Stomach (tissue), 9 donors: ENCODE measurements around the gene SLC22A17. TPM values are rescaled to one million over a fixed set of nuclear protein-coding genes. Genes with fewer than 3 reads are reported as not detected.

Experiments used
- DNase-seq, 2 donors: peaks; one replicate each; pipeline versions ENCODE4 v3.0.0 to v3.0.0-alpha.2; 2013 to 2019
- H3K27ac ChIP-seq, 5 donors: fragments of 200-600 bp in 4 of 5; sonication (generic) in 4 of 5; one replicate each; pipeline ENCODE4 v1.5.1; 2013 to 2019; ENCODE audit warnings: mild to moderate bottlenecking in 1 of 5, moderate library complexity in 1 of 5
- H3K27me3 ChIP-seq, 3 donors: fragments of 200-600 bp; sonication (generic); one replicate each; pipeline ENCODE4 v1.5.1; 2017 to 2019; ENCODE audit warnings: mixed run types in 1 of 3
- H3K36me3 ChIP-seq, 4 donors: fragments of 200-600 bp; sonication (generic); 1 replicate in 3 of 4; 2 replicates in 1 of 4; pipeline ENCODE4 v1.5.1; 2016 to 2019
- H3K4me1 ChIP-seq, 4 donors: fragments of 200-600 bp; sonication (generic); one replicate each; pipeline ENCODE4 v1.5.1; 2016 to 2019
- H3K4me3 ChIP-seq, 4 donors: fragments of 200-600 bp; sonication (generic) in 3 of 4; one replicate each; pipeline ENCODE4 v1.5.1; 2016 to 2019; ENCODE audit warnings: mild to moderate bottlenecking in 1 of 4
- H3K9me3 ChIP-seq, 4 donors: fragments of 200-600 bp; sonication (generic); one replicate each; pipeline ENCODE4 v1.5.1; 2016 to 2019
- EP300 ChIP-seq: sonication (generic); formaldehyde crosslinking; IDR thresholded peaks from one replicate; pipeline ENCODE4 v1.6.1; 2017; ENCODE audit warnings: antibody characterized with exemption
- POLR2A ChIP-seq, 4 donors: fragments of 450-650 bp; IDR thresholded peaks; one replicate each; pipeline ENCODE4 v1.6.1; 2016; ENCODE audit warnings: antibody characterized with exemption in 4 of 4, control low read depth in 2 of 4, mild to moderate bottlenecking in 1 of 4, moderate library complexity in 1 of 4
- POLR2AphosphoS5 ChIP-seq, 3 donors: sonication (generic); formaldehyde crosslinking; IDR thresholded peaks; one replicate each; pipeline ENCODE4 v1.6.1; 2016; ENCODE audit warnings: antibody characterized with exemption in 3 of 3
- WGBS, 5 donors: extraction: QIAGEN DNeasy Blood & Tissue Kit in 3 of 5; methylation state at CpG; one replicate each; pipeline versions ENCODE4 v1.1.5 to v1.1.7; 2013 to 2018; 5-methylcytosine and 5-hydroxymethylcytosine counted together
- intact Hi-C: fragments of 100-400 bp; cut with DNase I; formaldehyde crosslinking; loops from one replicate; pipeline ENCODE4 v1.15.1; 2023; ENCODE audit warnings: low total_unique reads
- polyA plus RNA-seq, 3 donors: library from polyadenylated mRNA; stranded (reverse); fragments of 200-250 nt; gene quantifications; one replicate each; pipeline ENCODE4 v1.2.3, GENCODE V29; 2013
- total RNA-seq, 5 donors: library from RNA; depleted of rRNA; stranded (reverse); fragments of >200 nt; gene quantifications; one replicate each; pipeline versions ENCODE4 v1.1.0 to v1.2.3, GENCODE V29; 2014 to 2016
- TF ChIP-seq, protein P1 (sequence below), 7 experiments: fragments of 450-650 bp in 4 of 7; fragments of 200-600 bp in 3 of 7; sonication (generic) in 3 of 7; IDR thresholded peaks; one replicate each; pipeline ENCODE4 v1.5.1; 2016 to 2019; ENCODE audit warnings: antibody characterized with exemption in 7 of 7, control low read depth in 2 of 7, mild to moderate bottlenecking in 1 of 7
- donor health status: healthy with polysubstance abuse.
- donor health status: Bipolar disorder and iron deficiency.
- donor health status: healthy.

Gene SLC22A17
- total and polyA plus RNA-seq, 8 donors: 7.0 to 33.3 (median 17.2) TPM

- no peak for TF ChIP-seq POLR2A (IDR thresholded peaks at IDR 0.05)
- TF ChIP-seq, protein P1, sequence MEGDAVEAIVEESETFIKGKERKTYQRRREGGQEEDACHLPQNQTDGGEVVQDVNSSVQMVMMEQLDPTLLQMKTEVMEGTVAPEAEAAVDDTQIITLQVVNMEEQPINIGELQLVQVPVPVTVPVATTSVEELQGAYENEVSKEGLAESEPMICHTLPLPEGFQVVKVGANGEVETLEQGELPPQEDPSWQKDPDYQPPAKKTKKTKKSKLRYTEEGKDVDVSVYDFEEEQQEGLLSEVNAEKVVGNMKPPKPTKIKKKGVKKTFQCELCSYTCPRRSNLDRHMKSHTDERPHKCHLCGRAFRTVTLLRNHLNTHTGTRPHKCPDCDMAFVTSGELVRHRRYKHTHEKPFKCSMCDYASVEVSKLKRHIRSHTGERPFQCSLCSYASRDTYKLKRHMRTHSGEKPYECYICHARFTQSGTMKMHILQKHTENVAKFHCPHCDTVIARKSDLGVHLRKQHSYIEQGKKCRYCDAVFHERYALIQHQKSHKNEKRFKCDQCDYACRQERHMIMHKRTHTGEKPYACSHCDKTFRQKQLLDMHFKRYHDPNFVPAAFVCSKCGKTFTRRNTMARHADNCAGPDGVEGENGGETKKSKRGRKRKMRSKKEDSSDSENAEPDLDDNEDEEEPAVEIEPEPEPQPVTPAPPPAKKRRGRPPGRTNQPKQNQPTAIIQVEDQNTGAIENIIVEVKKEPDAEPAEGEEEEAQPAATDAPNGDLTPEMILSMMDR (IDR thresholded peaks at IDR 0.05): no peak
- no peak for TF ChIP-seq EP300
- no peak for TF ChIP-seq POLR2AphosphoS5 (IDR thresholded peaks at IDR 0.05)
- no peak for DNase-seq
- Histone ChIP-seq H3K4me3 (no peak overlapping the region), H3K4me1 (peaks cover 9 to 21% (median 18%) of the 10 kb centered on the region in 4 donors), H3K36me3 (peaks cover 0 to 15% (median 3%) of the 10 kb centered on the region in 4 donors), H3K27ac (no peak overlapping the region), H3K27me3 (peaks cover 0 to 26% (median 20%) of the 10 kb centered on the region in 3 donors), H3K9me3 (no peaks in the 10 kb centered on the region)
- intact Hi-C loops: no loop called here
- WGBS, 5 donors: 89 to 91% (median 90%) methylated on average over 8 of the region's 8 CpGs
These were observed 3.4 kb downstream of the SLC22A17 start for GRCh38 chr14:23349156-23349845.

DNA sequence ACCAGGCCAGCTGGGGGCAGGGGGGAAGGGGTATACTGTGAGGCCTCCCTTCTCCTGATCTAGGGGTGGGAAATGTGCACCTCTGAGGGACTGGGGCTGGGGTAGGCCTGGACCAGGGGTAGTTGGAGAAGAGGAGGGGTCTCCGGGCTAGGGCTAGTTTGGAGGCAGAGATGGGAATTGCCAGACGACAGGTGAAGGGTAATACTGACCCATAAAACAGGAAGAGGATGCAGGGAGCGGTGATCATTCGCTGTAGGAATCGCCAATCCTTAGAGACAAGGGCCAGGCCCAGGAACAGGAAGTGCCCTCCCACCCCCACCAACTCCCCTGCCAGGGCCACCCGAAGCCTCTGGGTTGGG, 4.4 kb downstream of the SLC22A17 start:
- intact Hi-C loops: no loop called here
- 86 to 93% (median 88%) methylated on average over 6 of the region's 6 CpGs for WGBS, 5 donors
- H3K9me3 ChIP-seq: no peaks in the 10 kb centered on the region

DNA sequence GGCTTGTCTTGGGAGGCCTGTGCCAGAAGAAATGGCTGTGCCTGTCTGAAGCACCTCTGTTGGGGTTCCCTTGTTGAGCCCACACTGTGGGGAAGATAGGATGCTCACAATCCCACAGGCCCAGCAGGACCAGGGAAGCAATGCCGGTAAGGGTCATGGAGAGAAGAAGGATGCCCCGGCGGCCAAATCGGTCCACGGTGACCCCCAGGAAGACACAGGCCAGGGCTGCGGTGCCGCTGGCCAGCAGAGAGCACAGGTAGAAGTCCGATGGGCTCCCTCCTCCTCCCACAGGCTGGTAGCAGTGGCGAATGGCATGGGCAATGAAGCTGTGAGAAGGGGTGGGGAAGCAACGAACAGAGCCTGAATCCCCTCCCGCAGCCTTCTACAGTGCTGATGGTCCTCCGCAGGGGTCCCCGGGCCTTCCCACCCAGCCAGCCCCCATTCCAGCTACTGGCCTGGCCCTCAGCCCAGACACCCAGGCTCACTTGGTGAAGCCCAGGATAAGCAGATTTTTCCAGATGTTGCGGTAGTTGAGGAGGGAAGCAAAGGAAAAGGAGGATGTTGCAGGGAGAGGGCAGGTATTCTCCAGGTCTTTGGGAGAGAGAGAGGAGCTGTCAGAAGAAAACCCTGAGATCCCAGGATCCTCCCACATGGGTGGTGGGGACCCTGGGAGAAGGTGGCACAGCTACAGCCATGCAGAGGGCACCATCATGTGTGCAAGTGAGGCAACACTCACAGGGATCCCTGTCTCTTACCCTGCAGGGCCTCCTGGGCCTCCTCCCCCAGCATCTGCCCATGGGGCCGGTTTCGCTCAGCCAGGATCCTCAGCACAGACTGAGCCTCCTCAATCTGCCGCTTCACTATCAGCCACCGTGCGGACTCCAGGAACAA, 5.0 kb downstream of the SLC22A17 start:
- WGBS, 5 donors: 92 to 93% (median 92%) methylated on average over 19 of the region's 19 CpGs
- no peak for TF ChIP-seq POLR2AphosphoS5 (IDR thresholded peaks at IDR 0.05)
- TF ChIP-seq POLR2A (IDR thresholded peaks at IDR 0.05): no peak
- TF ChIP-seq EP300: no peak
- TF ChIP-seq, protein P1 (IDR thresholded peaks at IDR 0.05): no peak

More for the DNA sequence above, 4.4 kb downstream of the SLC22A17 start:
- Histone ChIP-seq H3K4me1 (peaks cover 9 to 19% (median 17%) of the 10 kb centered on the region in 4 donors), H3K4me3 (no peak overlapping the region), H3K36me3 (peaks cover 0 to 15% (median 3%) of the 10 kb centered on the region in 4 donors), H3K27me3 (peaks cover 0 to 18% (median 18%) of the 10 kb centered on the region in 3 donors), H3K27ac (no peak overlapping the region)
- TF ChIP-seq, protein P1 (IDR thresholded peaks at IDR 0.05): no peak
- TF ChIP-seq EP300: no peak
- no peak for TF ChIP-seq POLR2A (IDR thresholded peaks at IDR 0.05)
- TF ChIP-seq POLR2AphosphoS5 (IDR thresholded peaks at IDR 0.05): no peak
- DNase-seq: no peak

GRCh38 chr14:23346693-23347405, 5.8 kb downstream of the SLC22A17 start:
- Histone ChIP-seq H3K4me3 (no peak overlapping the region), H3K36me3 (peaks cover 0 to 15% (median 3%) of the 10 kb centered on the region in 4 donors), H3K4me1 (peaks cover 3 to 4% (median 4%) of the 10 kb centered on the region in 4 donors), H3K27ac (no peak overlapping the region), H3K9me3 (no peaks in the 10 kb centered on the region), H3K27me3 (peaks cover 0 to 5% (median 4%) of the 10 kb centered on the region in 3 donors)
- no peak for TF ChIP-seq POLR2AphosphoS5 (IDR thresholded peaks at IDR 0.05)
- TF ChIP-seq POLR2A (IDR thresholded peaks at IDR 0.05): no peak
- no peak for TF ChIP-seq EP300
- TF ChIP-seq, protein P1 (IDR thresholded peaks at IDR 0.05): no peak
- 72 to 86% (median 76%) methylated on average over 13 to 27 of the region's 27 CpGs for WGBS, 5 donors
- intact Hi-C loops: no loop called here
- no peak for DNase-seq

More for the DNA sequence above, 5.0 kb downstream of the SLC22A17 start:
- H3K27ac ChIP-seq: no peak overlapping the region
- peaks cover 0 to 13% (median 12%) of the 10 kb centered on the region in 3 donors for H3K27me3 ChIP-seq
- no peak overlapping the region for H3K4me3 ChIP-seq
- no peaks in the 10 kb centered on the region for H3K9me3 ChIP-seq
- intact Hi-C loops: no loop called here
- DNase-seq: no peak
- H3K4me1 ChIP-seq: peaks cover 9 to 12% (median 12%) of the 10 kb centered on the region in 4 donors
- H3K36me3 ChIP-seq: peaks cover 0 to 15% (median 3%) of the 10 kb centered on the region in 4 donors
